Body of pancreas (tissue), 4 donors: Measurements from ENCODE around the gene AHCYL2. TPM values are rescaled to one million over a fixed set of nuclear protein-coding genes. Genes with fewer than 3 reads are reported as not detected.

Experiments used
- ATAC-seq: fragments of 150-250 bp; one replicate; pipeline ENCODE4 v1.9.1; 2016
- DNase-seq, 4 donors: peaks; one replicate each; pipeline ENCODE4 v3.0.0-alpha.2; 2019
- H3K27ac ChIP-seq, 4 donors: fragments of 200-600 bp; sonication (generic); 1 replicate in 3 of 4; 2 replicates in 1 of 4; pipeline versions ENCODE4 v1.5.1 to v1.6.1; 2016 to 2019; ENCODE audit warnings: mild to moderate bottlenecking in 1 of 4, mixed read lengths in 1 of 4, moderate library complexity in 1 of 4
- H3K27me3 ChIP-seq, 2 donors: fragments of 200-600 bp; sonication (generic); one replicate each; pipeline ENCODE4 v1.6.0; 2016; ENCODE audit warnings: mild to moderate bottlenecking in 1 of 2
- H3K36me3 ChIP-seq, 2 donors: fragments of 200-600 bp; sonication (generic); replicated peaks in 1 of 2; 2 replicates each; pipeline ENCODE4 v1.5.1; 2016; ENCODE audit warnings: low read depth in 2 of 2; ENCODE audit not compliant: insufficient read depth in 1 of 2
- H3K4me1 ChIP-seq: fragments of 200-600 bp; sonication (generic); one replicate; pipeline ENCODE4 v1.6.0; 2016
- H3K4me3 ChIP-seq, 2 donors: fragments of 200-600 bp; sonication (generic); 1 replicate in 1 of 2; 2 replicates in 1 of 2; pipeline ENCODE4 v1.5.1; 2016 to 2019
- H3K9me3 ChIP-seq, 3 donors: fragments of 200-600 bp; sonication (generic); 1 replicate in 2 of 3; 2 replicates in 1 of 3; pipeline ENCODE4 v1.5.1; 2016
- POLR2A ChIP-seq, 3 donors: fragments of 450-650 bp; IDR thresholded peaks; one replicate each; pipeline ENCODE4 v1.6.1; 2016; ENCODE audit warnings: antibody characterized with exemption in 3 of 3, mild to moderate bottlenecking in 2 of 3
- WGBS, 2 donors: methylation state at CpG; one replicate each; pipeline ENCODE4 v1.1.5; 2017; 5-methylcytosine and 5-hydroxymethylcytosine counted together
- intact Hi-C: fragments of 100-400 bp; cut with DNase I; formaldehyde crosslinking; loops from one replicate; pipeline ENCODE4 v1.15.1; 2023
- total RNA-seq, 2 donors: library from RNA; depleted of rRNA; stranded (reverse); fragments of >200 nt; gene quantifications; one replicate each; pipeline ENCODE4 v1.1.0, GENCODE V29; 2016
- TF ChIP-seq, protein P1 (sequence below), 7 experiments: fragments of 450-650 bp in 4 of 7; fragments of 200-600 bp in 3 of 7; sonication (generic) in 3 of 7; IDR thresholded peaks; one replicate each; pipeline ENCODE4 v1.5.1; 2016 to 2019; ENCODE audit warnings: antibody characterized with exemption in 7 of 7

AHCYL2 gene
- total RNA-seq, 2 donors from 2014 or later: 9.3 to 51.4 TPM

DNA sequence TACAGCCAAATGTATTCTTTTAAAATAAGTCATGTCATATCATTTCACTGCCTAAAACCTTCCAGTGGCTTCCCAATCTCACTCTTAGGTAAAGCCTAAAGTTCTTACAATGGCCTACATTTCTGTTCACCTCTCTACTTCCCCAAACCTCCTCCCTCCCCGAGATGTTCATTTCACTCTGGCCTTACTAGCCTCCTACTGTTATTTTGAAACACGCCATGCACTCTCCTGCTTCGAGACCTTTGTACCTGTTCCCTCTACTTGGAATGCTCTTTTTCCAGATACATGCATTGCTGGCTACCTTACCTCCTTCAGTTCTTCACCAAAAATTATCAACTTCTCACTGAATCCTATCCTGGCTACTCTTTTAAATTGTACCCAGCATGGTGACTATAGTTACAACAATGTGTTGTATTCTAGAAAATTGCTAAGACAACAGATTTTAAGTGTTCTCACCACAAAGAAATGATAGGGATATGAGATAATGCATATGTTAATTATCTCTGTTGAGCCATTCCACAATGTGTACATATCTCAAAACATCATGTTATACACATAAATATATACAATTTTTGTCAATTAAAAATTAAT, 158.8 kb downstream of the AHCYL2 start:
- intact Hi-C loops: no loop called here
- DNase-seq: no peak

DNA sequence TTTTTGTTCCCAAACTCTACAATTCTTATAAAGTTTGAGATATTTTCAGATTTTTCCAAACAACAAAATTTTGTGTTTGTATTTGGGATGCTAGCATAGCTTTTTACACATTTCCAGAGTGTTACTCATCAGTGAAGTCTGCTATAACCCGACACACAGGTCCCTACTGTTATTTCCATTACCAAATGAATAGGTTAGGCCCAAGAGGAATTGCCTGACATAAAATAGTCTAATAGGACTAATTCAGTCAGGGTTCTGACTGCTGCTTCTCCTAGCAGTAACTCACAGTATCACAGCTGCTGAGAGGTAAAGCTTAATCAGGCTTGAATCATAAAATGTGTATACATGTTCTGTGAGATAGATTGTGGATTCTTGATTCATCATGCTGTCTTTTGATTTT, 160.3 kb downstream of the AHCYL2 start:
- H3K4me1 ChIP-seq: peaks cover 5% of the 10 kb centered on the region
- H3K9me3 ChIP-seq: no peaks in the 10 kb centered on the region
- no peak overlapping the region for H3K4me3 ChIP-seq
- H3K27me3 ChIP-seq: no peaks in the 10 kb centered on the region
- ATAC-seq (no peak), DNase-seq (no peak)
- 87 to 88% methylated on average over 1 of the region's 1 CpG for WGBS, 2 donors
- intact Hi-C loops: no loop called here
- TF ChIP-seq, protein P1, sequence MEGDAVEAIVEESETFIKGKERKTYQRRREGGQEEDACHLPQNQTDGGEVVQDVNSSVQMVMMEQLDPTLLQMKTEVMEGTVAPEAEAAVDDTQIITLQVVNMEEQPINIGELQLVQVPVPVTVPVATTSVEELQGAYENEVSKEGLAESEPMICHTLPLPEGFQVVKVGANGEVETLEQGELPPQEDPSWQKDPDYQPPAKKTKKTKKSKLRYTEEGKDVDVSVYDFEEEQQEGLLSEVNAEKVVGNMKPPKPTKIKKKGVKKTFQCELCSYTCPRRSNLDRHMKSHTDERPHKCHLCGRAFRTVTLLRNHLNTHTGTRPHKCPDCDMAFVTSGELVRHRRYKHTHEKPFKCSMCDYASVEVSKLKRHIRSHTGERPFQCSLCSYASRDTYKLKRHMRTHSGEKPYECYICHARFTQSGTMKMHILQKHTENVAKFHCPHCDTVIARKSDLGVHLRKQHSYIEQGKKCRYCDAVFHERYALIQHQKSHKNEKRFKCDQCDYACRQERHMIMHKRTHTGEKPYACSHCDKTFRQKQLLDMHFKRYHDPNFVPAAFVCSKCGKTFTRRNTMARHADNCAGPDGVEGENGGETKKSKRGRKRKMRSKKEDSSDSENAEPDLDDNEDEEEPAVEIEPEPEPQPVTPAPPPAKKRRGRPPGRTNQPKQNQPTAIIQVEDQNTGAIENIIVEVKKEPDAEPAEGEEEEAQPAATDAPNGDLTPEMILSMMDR (IDR thresholded peaks at IDR 0.05): no peak
- TF ChIP-seq POLR2A (IDR thresholded peaks at IDR 0.05): no peak
- H3K27ac ChIP-seq: no peak overlapping the region
- H3K36me3 ChIP-seq: peaks cover 0 to under 1% of the 10 kb centered on the region in 2 donors

More for the DNA sequence above, 158.8 kb downstream of the AHCYL2 start:
- Histone ChIP-seq H3K36me3 (no peaks in the 10 kb centered on the region), H3K4me3 (no peak overlapping the region), H3K27ac (no peak overlapping the region), H3K27me3 (no peaks in the 10 kb centered on the region), H3K9me3 (no peaks in the 10 kb centered on the region), H3K4me1 (peaks cover 5% of the 10 kb centered on the region)
- ATAC-seq: no peak
- 54 to 60% methylated on average over 3 of the region's 3 CpGs for WGBS, 2 donors
- no peak for TF ChIP-seq POLR2A (IDR thresholded peaks at IDR 0.05)
- TF ChIP-seq, protein P1 (IDR thresholded peaks at IDR 0.05): no peak

DNA sequence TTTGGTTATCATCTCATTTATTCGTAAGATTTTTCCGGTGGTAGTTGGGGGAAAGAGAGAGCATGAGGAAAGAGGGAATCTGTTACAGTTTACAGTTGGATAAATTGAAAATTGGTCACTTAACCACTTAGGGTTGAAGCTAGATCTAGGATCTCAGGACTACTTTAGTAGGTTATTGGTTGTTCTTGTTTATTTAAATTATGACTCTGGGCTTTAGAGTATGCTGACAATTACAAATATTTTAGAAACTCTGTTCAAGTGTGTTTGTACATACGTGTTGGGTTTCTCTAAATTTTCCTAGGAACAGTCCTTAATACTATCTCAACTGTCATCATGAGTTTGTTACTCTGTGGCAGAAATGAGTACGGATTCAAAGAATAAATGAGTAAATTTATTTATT, 160.8 kb downstream of the AHCYL2 start:
- Histone ChIP-seq H3K9me3 (no peaks in the 10 kb centered on the region), H3K4me1 (peaks cover 5% of the 10 kb centered on the region), H3K4me3 (no peak overlapping the region), H3K27me3 (no peaks in the 10 kb centered on the region), H3K27ac (no peak overlapping the region), H3K36me3 (peaks cover 0 to 2% of the 10 kb centered on the region in 2 donors)
- DNase-seq: no peak
- no peak for ATAC-seq
- TF ChIP-seq POLR2A (IDR thresholded peaks at IDR 0.05): no peak
- TF ChIP-seq, protein P1 (IDR thresholded peaks at IDR 0.05): no peak
- intact Hi-C loops: no loop called here
- WGBS, 2 donors: 94 to 95% methylated on average over 4 of the region's 4 CpGs

DNA sequence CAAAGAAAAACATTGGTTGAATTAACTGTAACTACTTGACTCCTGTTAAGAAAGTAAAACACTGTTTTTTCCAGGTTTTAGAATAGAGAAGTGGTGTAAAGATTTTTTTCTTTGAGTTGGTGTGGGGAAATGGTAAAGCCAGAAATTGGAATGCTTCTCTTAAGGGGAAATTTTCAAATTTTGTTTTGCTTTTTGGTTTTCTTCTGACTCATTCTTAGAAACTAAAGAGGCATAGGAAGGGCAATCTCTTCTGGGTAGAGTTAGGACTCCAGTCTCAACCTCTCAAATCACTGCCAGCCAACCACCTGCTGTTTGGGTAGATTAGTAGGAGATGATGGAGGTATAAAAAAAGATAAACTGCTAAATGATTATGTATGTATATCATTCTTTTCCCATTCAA, 161.7 kb downstream of the AHCYL2 start:
- TF ChIP-seq, protein P1 (IDR thresholded peaks at IDR 0.05): no peak
- no peak for TF ChIP-seq POLR2A (IDR thresholded peaks at IDR 0.05)
- peaks cover 5% of the 10 kb centered on the region for H3K4me1 ChIP-seq
- no peaks in the 10 kb centered on the region for H3K27me3 ChIP-seq
- peaks cover 0 to 2% of the 10 kb centered on the region in 2 donors for H3K36me3 ChIP-seq
- no peak overlapping the region for H3K27ac ChIP-seq
- no peaks in the 10 kb centered on the region for H3K9me3 ChIP-seq
- ATAC-seq (no peak), DNase-seq (no peak)
- intact Hi-C loops: no loop called here
- no peak overlapping the region for H3K4me3 ChIP-seq

DNA sequence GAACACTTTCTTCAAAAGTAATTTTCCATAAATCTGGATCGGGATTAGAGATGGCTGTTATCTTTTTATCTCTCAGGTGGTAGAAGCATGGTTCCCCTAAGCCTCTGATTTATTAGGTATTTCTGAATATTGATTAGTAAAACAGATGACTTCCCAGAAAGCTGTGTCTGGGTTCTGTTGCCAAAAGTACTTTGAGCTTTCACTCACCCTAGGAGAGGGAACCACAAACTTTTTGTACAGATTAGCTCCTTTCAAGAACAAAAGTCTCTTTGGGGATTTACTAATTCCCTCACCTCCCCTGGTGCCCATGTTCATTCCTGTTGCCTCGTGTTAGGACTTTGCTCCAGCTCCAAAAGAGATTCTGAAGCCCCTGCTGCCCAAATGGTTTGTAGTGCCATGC, 162.7 kb downstream of the AHCYL2 start:
- intact Hi-C loops: no loop called here
- Histone ChIP-seq H3K27ac (no peak overlapping the region), H3K9me3 (no peaks in the 10 kb centered on the region), H3K4me1 (peaks cover 5% of the 10 kb centered on the region), H3K36me3 (peaks cover 0 to 2% of the 10 kb centered on the region in 2 donors), H3K27me3 (no peaks in the 10 kb centered on the region), H3K4me3 (no peak overlapping the region)
- no peak for ATAC-seq
- TF ChIP-seq, protein P1 (IDR thresholded peaks at IDR 0.05): no peak
- no peak for TF ChIP-seq POLR2A (IDR thresholded peaks at IDR 0.05)
- WGBS, 2 donors: 50 to 54% methylated on average over 2 of the region's 2 CpGs
- no peak for DNase-seq
